Measurements from ENCODE around the gene B3GLCT.
"Not testable (repeated sequence)": the region's sequence is repeated elsewhere in the genome, so short reads cannot be mapped to it uniquely, and the experiment has no call there.

The B3GLCT gene

GRCh38 chr13:31200637-31200971 lies 829 bp downstream of the B3GLCT start:
- TF ChIP-seq POLR2A (IDR thresholded peaks at IDR 0.05; ENCODE audit: low read depth, low read length): no peak
- FAIRE-seq (no peak), DNase-seq (ENCODE audit: insufficient read length, low spot score) (peak; percentile 31)

GRCh38 chr13:31201341-31202031 lies 1.7 kb downstream of the B3GLCT start:
- FAIRE-seq (no peak), DNase-seq (ENCODE audit: insufficient read length, low spot score) (no peak)
- TF ChIP-seq POLR2A (IDR thresholded peaks at IDR 0.05; ENCODE audit: low read depth, low read length): no peak

- FAIRE-seq (no peak), DNase-seq (ENCODE audit: insufficient read length, low spot score) (peak; percentile 56)
- TF ChIP-seq POLR2A (IDR thresholded peaks at IDR 0.05; ENCODE audit: low read depth, low read length): no peak
Measured at GRCh38 chr13:31204592-31204991, 4.8 kb downstream of the B3GLCT start.

- FAIRE-seq (no peak), DNase-seq (ENCODE audit: insufficient read length, low spot score) (no peak)
- TF ChIP-seq POLR2A (IDR thresholded peaks at IDR 0.05; ENCODE audit: low read depth, low read length): no peak
Measured at GRCh38 chr13:31207661-31208552, 8.1 kb downstream of the B3GLCT start.

GRCh38 chr13:31208559-31209122 lies 8.9 kb downstream of the B3GLCT start:
- no peak for TF ChIP-seq POLR2A (IDR thresholded peaks at IDR 0.05; ENCODE audit: low read depth, low read length)
- DNase-seq (ENCODE audit: insufficient read length, low spot score) (no peak), FAIRE-seq (no peak)

- TF ChIP-seq POLR2A (IDR thresholded peaks at IDR 0.05; ENCODE audit: low read depth, low read length): no peak
- peak; percentile 50 for DNase-seq (ENCODE audit: insufficient read length, low spot score)
- FAIRE-seq: no peak
Measured at GRCh38 chr13:31209172-31209840, 9.5 kb downstream of the B3GLCT start.

GRCh38 chr13:31209841-31210210 lies 10.1 kb downstream of the B3GLCT start:
- FAIRE-seq: no peak
- no peak for TF ChIP-seq POLR2A (IDR thresholded peaks at IDR 0.05; ENCODE audit: low read depth, low read length)
- no peak for DNase-seq (ENCODE audit: insufficient read length, low spot score)

- FAIRE-seq: no peak
- no peak for DNase-seq (ENCODE audit: insufficient read length, low spot score)
- TF ChIP-seq POLR2A (IDR thresholded peaks at IDR 0.05; ENCODE audit: low read depth, low read length): no peak
Measured at GRCh38 chr13:31213651-31214289, 14.0 kb downstream of the B3GLCT start.

GRCh38 chr13:31214435-31214834 lies 14.7 kb downstream of the B3GLCT start:
- DNase-seq (ENCODE audit: insufficient read length, low spot score) (no peak), FAIRE-seq (no peak)
- no peak for TF ChIP-seq POLR2A (IDR thresholded peaks at IDR 0.05; ENCODE audit: low read depth, low read length)

GRCh38 chr13:31216916-31217315 lies 17.1 kb downstream of the B3GLCT start:
- FAIRE-seq: not testable (repeated sequence)

GRCh38 chr13:31219909-31220598 lies 20.3 kb downstream of the B3GLCT start:
- no peak for FAIRE-seq
- no peak for TF ChIP-seq POLR2A (IDR thresholded peaks at IDR 0.05; ENCODE audit: low read depth, low read length)
- DNase-seq (ENCODE audit: insufficient read length, low spot score): no peak

More at GRCh38 chr13:31216916-31217315, 17.1 kb downstream of the B3GLCT start:
- not testable (repeated sequence) for DNase-seq (ENCODE audit: insufficient read length, low spot score)

- FAIRE-seq (no peak), DNase-seq (ENCODE audit: insufficient read length, low spot score) (no peak)
- no peak for TF ChIP-seq POLR2A (IDR thresholded peaks at IDR 0.05; ENCODE audit: low read depth, low read length)
Measured at GRCh38 chr13:31221057-31221456, 21.3 kb downstream of the B3GLCT start.

GRCh38 chr13:31223215-31223614 lies 23.4 kb downstream of the B3GLCT start:
- no peak for FAIRE-seq

More at GRCh38 chr13:31223215-31223614, 23.4 kb downstream of the B3GLCT start:
- no peak for TF ChIP-seq POLR2A (IDR thresholded peaks at IDR 0.05; ENCODE audit: low read depth, low read length)
- no peak for DNase-seq (ENCODE audit: insufficient read length, low spot score)
